Measurements from ENCODE around the gene C1orf159.

The C1orf159 gene

DNA sequence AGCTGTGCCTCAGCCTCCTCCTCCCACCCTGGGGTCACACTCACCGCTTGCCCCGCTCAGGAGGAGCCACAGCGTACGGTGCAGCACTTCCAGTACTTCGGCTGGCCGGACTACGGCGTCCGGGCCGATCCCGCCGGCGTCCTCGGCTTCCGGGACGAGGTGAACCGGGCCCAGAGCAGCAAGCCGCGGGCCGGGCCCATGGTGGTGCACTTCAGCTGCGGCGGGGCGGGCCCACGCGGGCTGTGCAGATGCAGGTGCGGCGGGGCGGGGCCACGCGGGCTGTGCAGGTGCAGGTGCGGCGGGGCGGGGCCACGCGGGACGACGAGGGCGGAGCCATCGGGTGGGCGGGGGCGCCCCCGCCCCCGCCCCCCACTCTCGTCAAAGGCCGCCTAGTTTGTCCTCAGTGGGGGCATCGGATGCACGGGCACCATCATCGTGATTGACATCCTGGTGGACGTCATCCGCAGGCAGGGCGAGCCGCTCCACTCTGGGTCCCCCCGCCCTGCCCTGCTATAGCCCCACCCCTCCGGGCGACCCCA lies 47.3 kb downstream of the C1orf159 start (continued):
- TF ChIP-seq, protein P1, sequence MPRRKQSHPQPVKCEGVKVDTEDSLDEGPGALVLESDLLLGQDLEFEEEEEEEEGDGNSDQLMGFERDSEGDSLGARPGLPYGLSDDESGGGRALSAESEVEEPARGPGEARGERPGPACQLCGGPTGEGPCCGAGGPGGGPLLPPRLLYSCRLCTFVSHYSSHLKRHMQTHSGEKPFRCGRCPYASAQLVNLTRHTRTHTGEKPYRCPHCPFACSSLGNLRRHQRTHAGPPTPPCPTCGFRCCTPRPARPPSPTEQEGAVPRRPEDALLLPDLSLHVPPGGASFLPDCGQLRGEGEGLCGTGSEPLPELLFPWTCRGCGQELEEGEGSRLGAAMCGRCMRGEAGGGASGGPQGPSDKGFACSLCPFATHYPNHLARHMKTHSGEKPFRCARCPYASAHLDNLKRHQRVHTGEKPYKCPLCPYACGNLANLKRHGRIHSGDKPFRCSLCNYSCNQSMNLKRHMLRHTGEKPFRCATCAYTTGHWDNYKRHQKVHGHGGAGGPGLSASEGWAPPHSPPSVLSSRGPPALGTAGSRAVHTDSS (tag by site-specific recombination; IDR thresholded peaks at IDR 0.05): no peak
- TF ChIP-seq ZNF26 (tag by site-specific recombination; IDR thresholded peaks at IDR 0.05) (no peak), ZBTB1 (tag by site-specific recombination; IDR thresholded peaks at IDR 0.05) (no peak), GLIS2 (tag by site-specific recombination; IDR thresholded peaks at IDR 0.05) (0 out of 2 replicates have a peak, but pooled peaks have one; percentile 7), ZNF610 (tag by site-specific recombination; IDR thresholded peaks at IDR 0.05; ENCODE audit: borderline replicate concordance) (no peak), ZIC2 (tag by site-specific recombination; IDR thresholded peaks at IDR 0.05) (peak; percentile 40; the same call in 1 of the 2 replicates), ZNF561 (tag by site-specific recombination; IDR thresholded peaks at IDR 0.05; ENCODE audit: borderline replicate concordance) (no peak), ZBTB20 (tag by site-specific recombination; IDR thresholded peaks at IDR 0.05) (peak; percentile 42; the same call in 1 of the 2 replicates), ZNF791 (tag by site-specific recombination; IDR thresholded peaks at IDR 0.05) (no peak)
- TF ChIP-seq, protein P2, sequence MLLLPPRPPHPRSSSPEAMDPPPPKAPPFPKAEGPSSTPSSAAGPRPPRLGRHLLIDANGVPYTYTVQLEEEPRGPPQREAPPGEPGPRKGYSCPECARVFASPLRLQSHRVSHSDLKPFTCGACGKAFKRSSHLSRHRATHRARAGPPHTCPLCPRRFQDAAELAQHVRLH (tag by site-specific recombination; IDR thresholded peaks at IDR 0.05): no peak
- TF ChIP-seq, protein P3, sequence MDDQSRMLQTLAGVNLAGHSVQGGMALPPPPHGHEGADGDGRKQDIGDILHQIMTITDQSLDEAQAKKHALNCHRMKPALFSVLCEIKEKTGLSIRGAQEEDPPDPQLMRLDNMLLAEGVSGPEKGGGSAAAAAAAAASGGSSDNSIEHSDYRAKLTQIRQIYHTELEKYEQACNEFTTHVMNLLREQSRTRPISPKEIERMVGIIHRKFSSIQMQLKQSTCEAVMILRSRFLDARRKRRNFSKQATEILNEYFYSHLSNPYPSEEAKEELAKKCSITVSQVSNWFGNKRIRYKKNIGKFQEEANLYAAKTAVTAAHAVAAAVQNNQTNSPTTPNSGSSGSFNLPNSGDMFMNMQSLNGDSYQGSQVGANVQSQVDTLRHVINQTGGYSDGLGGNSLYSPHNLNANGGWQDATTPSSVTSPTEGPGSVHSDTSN (CRISPR knock-in tag; IDR thresholded peaks at IDR 0.05): 0 out of 2 replicates have a peak, but pooled peaks have one; percentile 10

- Histone ChIP-seq H3K4me3 (ENCODE audit: low read depth, low read length) (peak overlapping the region; percentile 29; the same call in 1 of the 2 replicates), H3K36me3 (ENCODE audit: control insufficient read depth in 2 of 2, insufficient read depth in 1 of 2, low read length in 2 of 2) (no peaks in the 10 kb centered on the region), H3K4me1 (ENCODE audit: control insufficient read depth, insufficient read depth, low read length) (no peaks in the 10 kb centered on the region), H3K27ac (ENCODE audit: extremely low read depth, low read depth, low read length) (no peak overlapping the region), H3K9me3 (ENCODE audit: control insufficient read depth, insufficient read depth, low read depth, low read length) (no peaks in the 10 kb centered on the region)
- ChIA-PET POLR2A (interaction anchor here (1.6 kb wide), 1 partner anchor 12 kb away, joined by 5 read pairs; no protein-coding TSS in a partner anchor), CTCF (interaction anchor here (0.6 to 1.2 kb wide), 3 partner anchors 14 to 84 kb away, joined by 3 read pairs; no protein-coding TSS in a partner anchor)
- peak; percentile 56; the same call in 1 of the 2 replicates for TF ChIP-seq GLIS2 (tag by site-specific recombination; IDR thresholded peaks at IDR 0.05)
- no peak for TF ChIP-seq ZNF555 (tag by site-specific recombination; conservative IDR thresholded peaks at IDR 0.05)
- no peak for TF ChIP-seq ZNF664 (tag by site-specific recombination; IDR thresholded peaks at IDR 0.05)
- TF ChIP-seq, protein P4, sequence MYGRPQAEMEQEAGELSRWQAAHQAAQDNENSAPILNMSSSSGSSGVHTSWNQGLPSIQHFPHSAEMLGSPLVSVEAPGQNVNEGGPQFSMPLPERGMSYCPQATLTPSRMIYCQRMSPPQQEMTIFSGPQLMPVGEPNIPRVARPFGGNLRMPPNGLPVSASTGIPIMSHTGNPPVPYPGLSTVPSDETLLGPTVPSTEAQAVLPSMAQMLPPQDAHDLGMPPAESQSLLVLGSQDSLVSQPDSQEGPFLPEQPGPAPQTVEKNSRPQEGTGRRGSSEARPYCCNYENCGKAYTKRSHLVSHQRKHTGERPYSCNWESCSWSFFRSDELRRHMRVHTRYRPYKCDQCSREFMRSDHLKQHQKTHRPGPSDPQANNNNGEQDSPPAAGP (tag by site-specific recombination; IDR thresholded peaks at IDR 0.05): no peak
- no peak for TF ChIP-seq OVOL3 (tag by site-specific recombination; IDR thresholded peaks at IDR 0.05)
- no peak for TF ChIP-seq SCRT2 (tag by site-specific recombination; IDR thresholded peaks at IDR 0.05)
- no peak for TF ChIP-seq ZNF747 (tag by site-specific recombination; IDR thresholded peaks at IDR 0.05)
- no peak for TF ChIP-seq ZNF248 (tag by site-specific recombination; IDR thresholded peaks at IDR 0.05)
- no peak for TF ChIP-seq ZNF501 (tag by site-specific recombination; IDR thresholded peaks at IDR 0.05)
- no peak for TF ChIP-seq KLF9 (tag by site-specific recombination; IDR thresholded peaks at IDR 0.05; ENCODE audit: low read depth)
- peak; percentile 54; the same call in 1 of the 2 replicates for TF ChIP-seq ZEB2 (tag by site-specific recombination; IDR thresholded peaks at IDR 0.05)
- TF ChIP-seq SP7 (tag by site-specific recombination; IDR thresholded peaks at IDR 0.05): no peak
- TF ChIP-seq ZNF350 (tag by site-specific recombination; IDR thresholded peaks at IDR 0.05): no peak
- TF ChIP-seq ZSCAN16 (tag by site-specific recombination; IDR thresholded peaks at IDR 0.05): no peak
- TF ChIP-seq, protein P5, sequence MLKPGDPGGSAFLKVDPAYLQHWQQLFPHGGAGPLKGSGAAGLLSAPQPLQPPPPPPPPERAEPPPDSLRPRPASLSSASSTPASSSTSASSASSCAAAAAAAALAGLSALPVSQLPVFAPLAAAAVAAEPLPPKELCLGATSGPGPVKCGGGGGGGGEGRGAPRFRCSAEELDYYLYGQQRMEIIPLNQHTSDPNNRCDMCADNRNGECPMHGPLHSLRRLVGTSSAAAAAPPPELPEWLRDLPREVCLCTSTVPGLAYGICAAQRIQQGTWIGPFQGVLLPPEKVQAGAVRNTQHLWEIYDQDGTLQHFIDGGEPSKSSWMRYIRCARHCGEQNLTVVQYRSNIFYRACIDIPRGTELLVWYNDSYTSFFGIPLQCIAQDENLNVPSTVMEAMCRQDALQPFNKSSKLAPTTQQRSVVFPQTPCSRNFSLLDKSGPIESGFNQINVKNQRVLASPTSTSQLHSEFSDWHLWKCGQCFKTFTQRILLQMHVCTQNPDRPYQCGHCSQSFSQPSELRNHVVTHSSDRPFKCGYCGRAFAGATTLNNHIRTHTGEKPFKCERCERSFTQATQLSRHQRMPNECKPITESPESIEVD (tag by site-specific recombination; IDR thresholded peaks at IDR 0.05): no peak
- no peak for TF ChIP-seq ZNF830 (tag by site-specific recombination; IDR thresholded peaks at IDR 0.05; ENCODE audit: low read depth)
- no peak for TF ChIP-seq ZNF221 (tag by site-specific recombination; IDR thresholded peaks at IDR 0.05; ENCODE audit: borderline replicate concordance)
- TF ChIP-seq HOXD13 (CRISPR knock-in tag; IDR thresholded peaks at IDR 0.05; ENCODE audit: borderline replicate concordance): no peak
- no peak for TF ChIP-seq ZNF302 (tag by site-specific recombination; IDR thresholded peaks at IDR 0.05; ENCODE audit: low read depth)
Measured at GRCh38 chr1:1067860-1068516, 47.9 kb downstream of the C1orf159 start.
